Neutrophil (primary cell): Measurements from ENCODE around the gene BTBD9.

Experiments
- H3K27ac ChIP-seq: fragments of 200-600 bp; sonication (generic); 2 replicates; pipeline ENCODE4 v1.5.1; 2016; ENCODE audit warnings: mild to moderate bottlenecking, moderate library complexity
- H3K27me3 ChIP-seq: fragments of 200-600 bp; sonication (generic); 2 replicates; pipeline ENCODE4 v1.6.0; 2016; ENCODE audit warnings: mild to moderate bottlenecking
- H3K36me3 ChIP-seq: fragments of 200-600 bp; sonication (generic); 2 replicates; pipeline ENCODE4 v1.5.1; 2017
- H3K4me1 ChIP-seq, 2 experiments: fragments of 200-600 bp in 1 of 2; sonication (generic) in 1 of 2; 1 replicate in 1 of 2; 2 replicates in 1 of 2; pipeline versions ENCODE4 v1.5.1 to v1.6.1; 2013 to 2016; ENCODE audit warnings: low read depth in 1 of 2, low read length in 1 of 2, mild to moderate bottlenecking in 1 of 2, moderate library complexity in 1 of 2; ENCODE audit not compliant: control insufficient read depth in 1 of 2, insufficient read depth in 1 of 2
- H3K4me3 ChIP-seq, 2 experiments: fragments of 200-600 bp in 1 of 2; sonication (generic) in 1 of 2; 1 replicate in 1 of 2; 2 replicates in 1 of 2; pipeline ENCODE4 v1.5.1; 2013 to 2016; ENCODE audit warnings: low read depth in 1 of 2, low read length in 1 of 2, mild to moderate bottlenecking in 1 of 2, moderate library complexity in 1 of 2
- H3K9me3 ChIP-seq: fragments of 200-600 bp; sonication (generic); 2 replicates; pipeline ENCODE4 v1.5.1; 2016
- CTCF ChIP-seq: fragments of 200-600 bp; sonication (generic); IDR thresholded peaks from 2 replicates; pipeline ENCODE4 v1.5.1; 2016; ENCODE audit warnings: antibody characterized with exemption

The BTBD9 gene

GRCh38 chr6:38450717-38451116, 189.0 kb downstream of the BTBD9 start:
- H3K27me3 ChIP-seq: no peaks in the 10 kb centered on the region
- H3K27ac ChIP-seq: no peak overlapping the region
- H3K36me3 ChIP-seq: no peaks in the 10 kb centered on the region
- H3K9me3 ChIP-seq: no peaks in the 10 kb centered on the region
- no peak overlapping the region for H3K4me3 ChIP-seq
- no peaks in the 10 kb centered on the region for H3K4me1 ChIP-seq
- TF ChIP-seq CTCF: no peak

GRCh38 chr6:38445925-38446324, 193.8 kb downstream of the BTBD9 start:
- H3K27ac ChIP-seq: no peak overlapping the region
- H3K27me3 ChIP-seq: no peaks in the 10 kb centered on the region
- H3K9me3 ChIP-seq: no peaks in the 10 kb centered on the region
- peaks cover 18 to 19% of the 10 kb centered on the region in 2 experiments for H3K4me1 ChIP-seq
- H3K4me3 ChIP-seq: no peak overlapping the region
- TF ChIP-seq CTCF: no peak
- H3K36me3 ChIP-seq: no peaks in the 10 kb centered on the region

- TF ChIP-seq CTCF: no peak
Measured at GRCh38 chr6:38445336-38445735, 194.4 kb downstream of the BTBD9 start.

GRCh38 chr6:38443352-38444144, 196.2 kb downstream of the BTBD9 start:
- H3K4me1 ChIP-seq: peaks cover 19% of the 10 kb centered on the region in 2 experiments
- no peaks in the 10 kb centered on the region for H3K9me3 ChIP-seq
- no peak for TF ChIP-seq CTCF
- no peaks in the 10 kb centered on the region for H3K36me3 ChIP-seq
- no peaks in the 10 kb centered on the region for H3K27me3 ChIP-seq
- H3K27ac ChIP-seq: peak overlapping the region; percentile 54
- no peak overlapping the region for H3K4me3 ChIP-seq

More at GRCh38 chr6:38445336-38445735, 194.4 kb downstream of the BTBD9 start:
- no peak overlapping the region for H3K4me3 ChIP-seq
- no peaks in the 10 kb centered on the region for H3K9me3 ChIP-seq
- no peak overlapping the region for H3K27ac ChIP-seq
- no peaks in the 10 kb centered on the region for H3K36me3 ChIP-seq
- peaks cover 18 to 19% of the 10 kb centered on the region in 2 experiments for H3K4me1 ChIP-seq
- no peaks in the 10 kb centered on the region for H3K27me3 ChIP-seq

GRCh38 chr6:38438097-38438496, 201.6 kb downstream of the BTBD9 start:
- no peaks in the 10 kb centered on the region for H3K9me3 ChIP-seq
- H3K36me3 ChIP-seq: no peaks in the 10 kb centered on the region
- H3K4me1 ChIP-seq: peaks cover 8 to 11% of the 10 kb centered on the region in 2 experiments
- H3K27me3 ChIP-seq: no peaks in the 10 kb centered on the region
- no peak for TF ChIP-seq CTCF
- H3K27ac ChIP-seq: no peak overlapping the region
- no peak overlapping the region for H3K4me3 ChIP-seq
